GM18507 (cell line): Measurements from ENCODE around the gene IQSEC2.

Experiments
- DNase-seq: peaks from one replicate; pipeline ENCODE4 v3.0.0; 2011; ENCODE audit warnings: low read depth; ENCODE audit not compliant: insufficient read length; ENCODE audit errors: extremely low spot score
- FAIRE-seq: peaks from 2 replicates; lab custom pipeline; 2011; peaks lifted over from hg19 to GRCh38; lab: Jason Lieb, UNC

Gene IQSEC2

DNA sequence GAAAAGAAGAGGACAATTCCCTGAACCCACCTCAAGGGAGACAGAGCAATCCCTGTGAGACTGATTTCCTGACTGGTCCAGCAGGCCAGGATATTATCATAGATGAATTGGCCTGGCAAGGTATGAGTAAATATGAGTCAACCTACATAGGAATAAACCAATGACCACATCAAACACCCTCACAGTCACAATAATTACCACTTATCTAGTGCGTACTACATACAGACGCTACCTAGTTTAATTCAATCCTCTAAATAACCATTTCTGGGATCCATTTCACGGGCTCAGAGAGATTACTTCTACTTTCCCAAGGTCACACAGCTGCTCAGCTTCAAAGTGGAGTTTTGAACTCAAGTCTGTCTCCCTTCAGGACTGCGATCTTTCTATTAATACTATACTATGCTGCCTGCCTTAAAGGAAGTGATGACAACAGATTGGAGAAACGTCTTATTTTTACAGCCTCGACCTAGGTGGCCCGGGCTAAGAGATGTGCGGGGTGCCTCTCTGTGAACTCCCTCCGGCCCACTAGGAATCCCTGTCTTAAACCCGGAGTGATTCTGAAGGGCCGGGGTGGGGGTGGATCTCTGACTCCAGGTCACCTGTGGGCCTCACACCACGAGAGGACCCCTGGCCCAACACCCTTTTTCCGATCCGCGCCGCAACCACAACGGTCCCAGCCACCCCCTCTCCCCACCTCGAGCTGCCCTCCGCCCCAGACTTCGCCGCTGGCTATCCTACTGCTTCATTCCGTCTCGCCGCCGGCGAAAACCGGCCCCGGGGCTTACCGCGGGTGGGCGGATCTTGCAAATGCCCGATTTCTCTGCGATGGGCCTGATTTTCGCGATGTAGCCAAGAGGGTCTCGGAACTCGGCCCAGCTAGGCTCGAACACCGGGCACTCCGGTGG lies 57.2 kb downstream of the IQSEC2 start:
- FAIRE-seq (no peak), DNase-seq (no peak)

DNA sequence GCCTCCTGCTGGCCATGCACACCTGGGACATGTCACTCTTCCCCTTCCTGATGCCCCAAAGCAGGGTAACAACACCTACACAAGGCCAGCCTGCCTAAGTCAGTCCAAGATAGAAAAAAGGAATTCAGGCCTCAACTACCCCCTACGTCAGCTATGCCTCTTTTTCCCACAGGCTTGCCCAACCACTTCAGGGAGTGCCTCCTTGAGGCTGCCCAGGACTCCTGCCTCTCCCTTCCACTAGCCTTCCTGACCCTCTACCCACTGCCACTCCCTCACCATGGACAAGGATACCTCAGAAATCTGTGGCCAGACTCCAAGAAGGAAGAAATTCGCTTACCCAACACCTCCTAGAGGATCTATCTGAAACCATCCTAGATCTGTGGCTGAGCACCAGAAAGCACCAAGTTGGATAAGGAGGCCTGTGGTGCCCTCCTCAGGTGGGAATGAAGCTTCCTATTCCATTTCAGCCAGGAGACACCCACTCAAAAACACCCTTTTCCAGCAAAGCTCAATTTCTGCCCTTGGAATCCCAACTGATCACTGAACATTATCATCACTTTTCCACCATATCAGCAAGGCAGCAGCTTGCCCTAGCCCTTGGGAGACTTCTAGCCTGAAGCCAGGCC lies 58.2 kb downstream of the IQSEC2 start:
- no peak for FAIRE-seq

More for the DNA sequence above, 58.2 kb downstream of the IQSEC2 start:
- DNase-seq: no peak
